GM19372 (cell line): ENCODE results near the gene KRTAP24-1.

ENCODE experiments used
- ATAC-seq: cut with Tn5 transposase; IDR thresholded peaks from one replicate; pipeline ENCODE4 v1.9.1; 2021; ENCODE audit warnings: mild to moderate bottlenecking, low read depth, moderate library complexity; ENCODE audit not compliant: unreplicated experiment

The KRTAP24-1 gene, protein sequence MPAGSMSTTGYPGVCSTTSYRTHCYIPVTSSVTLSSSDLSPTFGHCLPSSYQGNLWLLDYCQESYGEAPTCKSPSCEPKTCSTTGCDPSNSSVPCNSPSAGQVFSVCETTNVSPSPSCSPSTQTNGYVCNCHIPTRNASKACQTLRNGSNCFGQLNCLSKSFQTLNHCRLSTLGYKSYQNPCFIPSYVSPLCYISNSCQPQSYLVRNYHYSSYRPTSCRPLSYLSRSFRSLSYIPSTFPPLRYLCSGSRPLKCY

GRCh38 chr21:30282850-30283249 lies at the start of gene KRTAP24-1:
Gene KRTAP24-1 (minus strand): TSS chr21:30282950. CDS start chr21:30282932, 18 bp downstream.
- no peak for ATAC-seq

- no peak for ATAC-seq
Measured at GRCh38 chr21:30329203-30329875, 46.6 kb upstream of the KRTAP24-1 start.

- no peak for ATAC-seq
Measured at GRCh38 chr21:30326390-30326789, 43.6 kb upstream of the KRTAP24-1 start.

GRCh38 chr21:30320215-30320614 lies 37.5 kb upstream of the KRTAP24-1 start, which contains the start of gene KRTAP26-1:
Gene KRTAP26-1 (minus strand): TSS chr21:30320315. CDS start chr21:30320035, 280 bp downstream.
- no peak for ATAC-seq

GRCh38 chr21:30315701-30316100 lies 33.0 kb upstream of the KRTAP24-1 start:
- ATAC-seq: no peak

DNA sequence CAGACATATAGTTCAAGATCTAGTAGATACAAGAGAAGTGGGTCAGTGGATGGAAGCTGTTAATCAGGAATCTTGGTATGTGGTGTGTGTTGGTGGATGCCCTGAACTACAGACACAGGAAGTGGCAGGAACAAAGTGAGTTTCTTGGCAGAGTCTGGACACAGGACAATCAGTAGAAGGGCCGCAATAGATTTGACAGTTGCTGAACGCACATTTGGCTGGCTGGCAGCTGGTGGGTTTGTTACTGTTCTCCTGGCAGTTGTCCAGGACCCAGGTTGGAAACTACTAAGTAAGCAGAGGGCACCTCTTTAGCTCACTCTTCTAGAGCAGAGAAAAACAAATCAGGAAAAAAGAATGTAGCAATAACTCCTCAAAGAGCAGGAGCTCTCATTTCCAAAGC lies 24.1 kb upstream of the KRTAP24-1 start:
- no peak for ATAC-seq

DNA sequence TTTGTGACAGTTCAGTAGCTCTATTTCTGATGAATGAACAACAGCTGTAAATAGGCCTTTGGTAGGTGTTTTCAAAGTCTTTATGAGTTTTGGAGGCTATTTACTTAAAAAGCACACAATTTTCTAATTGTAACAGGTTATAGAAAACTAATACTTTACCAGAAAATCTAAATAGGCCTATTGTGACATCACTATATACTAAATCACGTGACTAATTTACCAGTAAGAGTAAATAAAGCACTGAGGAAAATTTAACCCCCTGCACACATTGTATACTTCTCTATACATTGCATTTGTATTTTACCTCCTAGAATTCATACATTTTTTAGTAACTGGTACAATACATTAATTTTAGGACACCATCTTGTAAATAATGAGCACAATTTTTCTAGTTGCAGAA lies 22.4 kb upstream of the KRTAP24-1 start:
- no peak for ATAC-seq

DNA sequence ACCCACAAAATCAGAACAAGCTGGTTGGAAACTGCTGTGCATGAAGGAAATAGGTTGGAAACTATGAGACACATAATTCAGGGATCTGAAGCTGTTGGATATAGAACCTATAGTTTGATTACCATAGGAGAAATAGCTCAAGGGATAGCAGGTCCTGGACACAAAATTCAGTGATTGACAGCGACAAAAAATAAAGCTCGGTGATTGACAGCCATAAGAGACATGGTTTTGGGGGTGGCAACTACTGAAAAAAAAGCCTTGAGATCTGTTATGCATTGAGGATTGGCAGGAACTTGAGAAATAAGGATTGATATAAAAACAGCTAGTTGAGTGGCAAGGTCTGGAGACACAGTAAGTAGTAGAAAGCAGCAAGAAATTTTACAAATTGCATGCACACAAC lies 6.5 kb upstream of the KRTAP24-1 start, which contains the start of gene KRTAP25-1:
Gene KRTAP25-1, minus strand, starts transcription at position 300 of the 400 bp plus-strand sequence. Its CDS starts 24 bp downstream, at position 276.
- ATAC-seq: no peak

DNA sequence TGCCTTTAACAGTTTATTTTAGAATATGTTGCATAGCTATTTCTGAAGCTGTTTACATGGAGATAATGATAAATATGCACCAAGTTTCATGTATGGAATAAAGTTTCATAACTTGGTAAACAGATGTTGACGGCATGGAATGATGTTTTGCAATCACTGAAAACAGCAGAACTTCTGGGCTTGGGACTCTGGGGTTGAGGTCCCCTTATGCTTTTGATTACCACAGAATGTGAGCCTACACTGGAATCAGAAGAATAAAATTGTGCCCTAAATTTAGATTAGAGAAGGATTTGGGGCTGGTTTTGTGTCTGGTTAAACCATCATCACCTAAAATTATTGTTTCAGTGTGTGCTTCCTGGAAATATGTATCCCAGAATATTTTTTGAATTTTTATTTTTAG lies 11.1 kb downstream of the KRTAP24-1 start:
- ATAC-seq: no peak

DNA sequence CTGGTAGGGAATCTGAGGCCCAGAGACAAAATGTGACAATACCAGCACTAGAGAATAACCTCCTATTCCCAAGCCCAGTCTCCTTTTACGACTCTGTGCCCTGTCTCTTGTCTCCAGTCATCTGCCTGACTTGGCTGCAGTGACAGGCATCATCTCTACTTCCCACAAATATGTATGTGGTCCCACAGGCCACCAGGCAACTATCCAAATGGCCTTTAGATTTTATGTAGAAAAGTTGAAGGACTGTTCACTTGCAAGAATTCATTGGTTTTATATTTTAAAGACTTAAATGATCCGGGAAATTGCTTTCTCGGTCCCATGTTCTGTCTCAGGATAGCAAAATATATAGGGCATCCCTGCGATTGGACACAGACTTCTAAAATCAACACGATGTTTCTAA lies 11.6 kb downstream of the KRTAP24-1 start:
- ATAC-seq: no peak

GRCh38 chr21:30269803-30270530 lies 12.8 kb downstream of the KRTAP24-1 start:
- no peak for ATAC-seq

- ATAC-seq: no peak
Measured at GRCh38 chr21:30268608-30269197, 14.0 kb downstream of the KRTAP24-1 start.

- no peak for ATAC-seq
Measured at GRCh38 chr21:30257773-30258172, 25.0 kb downstream of the KRTAP24-1 start.

GRCh38 chr21:30256100-30256499 lies 26.6 kb downstream of the KRTAP24-1 start:
- no peak for ATAC-seq

- ATAC-seq: no peak
Measured at GRCh38 chr21:30255679-30256078, 27.1 kb downstream of the KRTAP24-1 start.

DNA sequence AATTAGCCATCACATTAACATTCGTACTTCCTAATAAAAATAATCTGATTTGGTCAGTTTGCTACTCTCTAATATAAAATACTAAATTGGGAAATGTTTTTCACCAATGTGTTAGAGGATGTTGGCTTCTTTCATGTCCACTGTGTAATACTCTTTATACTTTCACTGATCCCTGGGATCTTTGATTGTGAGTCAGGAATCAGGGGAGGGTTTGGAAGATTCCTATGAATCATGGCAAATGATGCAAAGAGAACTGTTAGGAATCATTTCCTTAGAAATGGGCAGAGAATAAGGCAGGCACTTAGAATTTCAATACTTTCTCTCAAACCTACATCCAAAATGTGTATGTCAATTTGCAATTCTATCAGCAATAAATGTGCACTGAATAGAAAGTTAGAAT lies 31.0 kb downstream of the KRTAP24-1 start:
- no peak for ATAC-seq

- no peak for ATAC-seq
Measured at GRCh38 chr21:30249936-30250335, 32.8 kb downstream of the KRTAP24-1 start.

- ATAC-seq: no peak
Measured at GRCh38 chr21:30248844-30249243, 33.9 kb downstream of the KRTAP24-1 start.

GRCh38 chr21:30245061-30245460 lies 37.7 kb downstream of the KRTAP24-1 start:
- no peak for ATAC-seq

DNA sequence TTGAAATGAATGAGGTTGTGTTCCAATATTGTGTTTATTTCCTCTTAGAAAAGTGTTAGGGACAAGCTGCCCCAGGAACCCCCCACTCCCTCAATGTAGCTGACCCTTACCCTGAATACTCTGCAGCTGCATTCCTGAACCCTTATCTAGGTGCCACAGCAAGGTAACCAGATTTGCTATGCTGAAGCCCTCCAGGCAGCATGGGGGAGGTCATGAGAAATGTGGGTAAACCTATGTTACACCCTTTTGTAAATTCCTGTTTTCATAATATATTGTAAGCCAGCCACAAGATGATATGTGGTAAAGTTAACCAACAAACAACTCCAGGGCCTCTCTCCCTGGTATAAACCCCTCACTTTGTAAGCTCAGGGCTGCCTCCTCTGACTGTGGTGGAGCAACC lies 39.1 kb downstream of the KRTAP24-1 start:
- no peak for ATAC-seq

GRCh38 chr21:30240661-30241060 lies 42.1 kb downstream of the KRTAP24-1 start:
- ATAC-seq: no peak
